ENCODE data around the gene RPS21. TPM values are rescaled to one million over a fixed set of nuclear protein-coding genes. Genes with fewer than 3 reads are reported as not detected.

The RPS21 gene
- total and polyA plus RNA-seq, 2 of the 13 experiments (the other 11 are each of a cell fraction or from before 2014, with no cell fraction given), result 2,647 to 11,063 TPM

DNA sequence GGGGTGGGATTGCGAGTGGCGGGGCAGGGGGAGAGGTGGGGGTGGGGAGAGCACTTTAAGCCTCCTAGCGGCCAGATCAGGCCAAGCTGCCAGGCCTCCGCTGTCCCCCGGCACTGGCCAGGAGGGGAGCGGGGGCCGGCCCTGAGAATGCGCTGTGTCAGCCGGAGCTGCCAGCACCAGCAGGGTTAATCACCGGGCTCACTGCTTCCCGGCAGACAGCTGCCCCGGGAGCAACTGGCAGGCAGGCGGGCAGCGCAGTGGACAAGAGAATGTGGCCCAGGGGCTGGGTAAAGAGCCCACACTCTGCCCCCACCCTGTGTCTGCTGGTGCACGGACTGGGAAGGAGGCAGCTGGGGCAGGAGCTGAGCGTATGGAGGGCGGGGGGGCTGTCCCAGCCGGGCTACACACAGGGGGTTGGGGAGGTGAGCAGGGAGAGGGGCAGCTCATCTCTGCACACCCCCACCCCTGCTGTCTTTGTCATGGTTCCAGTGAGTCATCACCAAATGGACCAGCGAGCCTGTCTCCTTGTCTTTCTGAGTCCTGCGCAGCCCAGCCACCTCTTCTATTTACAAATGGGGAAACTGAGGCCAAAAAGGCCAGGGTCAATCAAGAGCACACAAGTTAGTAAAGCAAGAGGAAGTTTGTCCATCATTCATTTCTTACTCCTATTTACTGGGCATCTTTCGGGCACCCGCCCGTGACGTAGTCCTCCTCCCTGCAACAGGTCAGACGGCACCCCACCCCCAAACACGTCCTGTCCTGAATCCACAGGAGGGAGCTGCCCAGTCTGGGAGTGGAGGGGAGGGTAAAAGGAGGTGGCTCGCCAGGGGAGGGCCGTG, 17.7 kb upstream of the RPS21 start (continued):
- TF ChIP-seq USF2 (IDR thresholded peaks at IDR 0.05; ENCODE audit: low read depth, low read length) (no peak), USF2 (CRISPR knock-in tag; IDR thresholded peaks at IDR 0.05; ENCODE audit: borderline replicate concordance) (no peak), GATAD2A (CRISPR knock-in tag; IDR thresholded peaks at IDR 0.05) (peak; percentile 67), HES4 (CRISPR knock-in tag; IDR thresholded peaks at IDR 0.05; ENCODE audit: borderline replicate concordance) (no peak), ZNF543 (CRISPR knock-in tag; IDR thresholded peaks at IDR 0.05) (no peak; the same call in 1 of the 2 replicates), ATF7-NPFF (CRISPR knock-in tag; IDR thresholded peaks at IDR 0.05; ENCODE audit: low read depth) (peak; percentile 61; the same call in 1 of the 2 replicates), ZNF24 (IDR thresholded peaks at IDR 0.05) (no peak), FOXK2 (IDR thresholded peaks at IDR 0.05) (no peak), MED8 (CRISPR knock-in tag; IDR thresholded peaks at IDR 0.05; ENCODE audit: insufficient replicate concordance) (no peak), ZNF556 (CRISPR knock-in tag; IDR thresholded peaks at IDR 0.05; ENCODE audit: borderline replicate concordance) (no peak), ZNF879 (CRISPR knock-in tag; IDR thresholded peaks at IDR 0.05) (0 out of 2 replicates have a peak, but pooled peaks have one; percentile 59), SMARCE1 (IDR thresholded peaks at IDR 0.05; ENCODE audit: borderline replicate concordance) (no peak), FOXA1 (IDR thresholded peaks at IDR 0.05) (no peak), FOXA1 (CRISPR knock-in tag; IDR thresholded peaks at IDR 0.05) (0 out of 2 replicates have a peak, but pooled peaks have one; percentile 24), ZNF367 (CRISPR knock-in tag; IDR thresholded peaks at IDR 0.05; ENCODE audit: borderline replicate concordance) (no peak), NFE2 (CRISPR knock-in tag; IDR thresholded peaks at IDR 0.05) (0 out of 2 replicates have a peak, but pooled peaks have one; percentile 66), E2F2 (CRISPR knock-in tag; IDR thresholded peaks at IDR 0.05; ENCODE audit: borderline replicate concordance) (no peak; the same call in 1 of the 2 replicates), ZNF720 (CRISPR knock-in tag; IDR thresholded peaks at IDR 0.05) (no peak), ZNF317 (CRISPR knock-in tag; IDR thresholded peaks at IDR 0.05) (0 out of 2 replicates have a peak, but pooled peaks have one; percentile 5), NR3C1 (CRISPR knock-in tag; IDR thresholded peaks at IDR 0.05) (no peak), ZNF768 (CRISPR knock-in tag; IDR thresholded peaks at IDR 0.05) (peak; percentile 78; the same call in 1 of the 2 replicates), KLF15 (CRISPR knock-in tag; IDR thresholded peaks at IDR 0.05; ENCODE audit: borderline replicate concordance) (0 out of 2 replicates have a peak, but pooled peaks have one; percentile 2)
- TF ChIP-seq, protein P1, sequence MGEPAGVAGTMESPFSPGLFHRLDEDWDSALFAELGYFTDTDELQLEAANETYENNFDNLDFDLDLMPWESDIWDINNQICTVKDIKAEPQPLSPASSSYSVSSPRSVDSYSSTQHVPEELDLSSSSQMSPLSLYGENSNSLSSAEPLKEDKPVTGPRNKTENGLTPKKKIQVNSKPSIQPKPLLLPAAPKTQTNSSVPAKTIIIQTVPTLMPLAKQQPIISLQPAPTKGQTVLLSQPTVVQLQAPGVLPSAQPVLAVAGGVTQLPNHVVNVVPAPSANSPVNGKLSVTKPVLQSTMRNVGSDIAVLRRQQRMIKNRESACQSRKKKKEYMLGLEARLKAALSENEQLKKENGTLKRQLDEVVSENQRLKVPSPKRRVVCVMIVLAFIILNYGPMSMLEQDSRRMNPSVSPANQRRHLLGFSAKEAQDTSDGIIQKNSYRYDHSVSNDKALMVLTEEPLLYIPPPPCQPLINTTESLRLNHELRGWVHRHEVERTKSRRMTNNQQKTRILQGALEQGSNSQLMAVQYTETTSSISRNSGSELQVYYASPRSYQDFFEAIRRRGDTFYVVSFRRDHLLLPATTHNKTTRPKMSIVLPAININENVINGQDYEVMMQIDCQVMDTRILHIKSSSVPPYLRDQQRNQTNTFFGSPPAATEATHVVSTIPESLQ (CRISPR knock-in tag; conservative IDR thresholded peaks at IDR 0.05), result no peak

Measured in HepG2 (cell line).